K562 (cell line): Measurements from ENCODE around the gene GYG1.

Source experiments
- EZH2 ChIP-seq: IDR thresholded peaks from 2 replicates; pipeline ENCODE4 v1.6.1; 2012; ENCODE audit warnings: low read depth, mild to moderate bottlenecking, inconsistent platforms, low read length, borderline replicate concordance
- MEF2D ChIP-seq: conservative IDR thresholded peaks from 2 replicates; pipeline ENCODE4 v1.6.1; 2016; ENCODE audit warnings: low read depth, missing genetic modification characterization, missing compliant biosample characterization
- POLR3A ChIP-seq: IDR thresholded peaks from 2 replicates; pipeline ENCODE4 v1.6.1; 2011; ENCODE audit warnings: borderline replicate concordance, mild to moderate bottlenecking, moderate library complexity; ENCODE audit not compliant: insufficient read length, insufficient read depth; ENCODE audit errors: extremely low read depth
- SIX5 ChIP-seq, 2 experiments: IDR thresholded peaks; 2 replicates each; pipeline ENCODE4 v1.6.1; 2011; ENCODE audit warnings: low read length in 2 of 2, borderline replicate concordance in 1 of 2, low read depth in 1 of 2, mild to moderate bottlenecking in 1 of 2, moderate library complexity in 1 of 2; ENCODE audit not compliant: insufficient read depth in 1 of 2
- SPI1 ChIP-seq: IDR thresholded peaks from 2 replicates; pipeline ENCODE4 v1.6.1; 2011; ENCODE audit warnings: low read depth, low read length, control low read depth, borderline replicate concordance

- TF ChIP-seq POLR3A (no peak), EZH2 (no peak), SIX5 (IDR thresholded peaks at IDR 0.05; ENCODE audit: borderline replicate concordance in 1 of 2, insufficient read depth in 1 of 2, low read depth in 1 of 2, low read length in 2 of 2) (no peak), SPI1 (no peak), MEF2D (tag) (no peak)
Measured at GRCh38 chr3:149013726-149014125, 22.4 kb downstream of the GYG1 start.
